Activated CD8-positive, alpha-beta memory T cell treated with anti-CD3 and anti-CD28 coated beads, Interleukin-2, amount 50 U/mL, for 48 hours (primary cell): ENCODE data around the gene TOMM7.
"Not testable (repeated sequence)": the region's sequence is repeated elsewhere in the genome, so short reads cannot be mapped to it uniquely, and the experiment has no call there.

Source experiments
- DNase-seq: peaks from one replicate; pipeline ENCODE4 v3.0.0-alpha.2; 2020

Gene TOMM7

GRCh38 chr7:22814261-22815208 lies 8.1 kb downstream of the TOMM7 start:
- DNase-seq = no peak

GRCh38 chr7:22812353-22812752 lies 10.3 kb downstream of the TOMM7 start:
- no peak for DNase-seq

GRCh38 chr7:22811746-22812280 lies 10.8 kb downstream of the TOMM7 start:
- no peak for DNase-seq

GRCh38 chr7:22810843-22811242 lies 11.8 kb downstream of the TOMM7 start:
- no peak for DNase-seq

- no peak for DNase-seq
Observed at GRCh38 chr7:22809902-22810642, 12.6 kb downstream of the TOMM7 start.

- no peak for DNase-seq
Observed at GRCh38 chr7:22808140-22808539, 14.5 kb downstream of the TOMM7 start.

- no peak for DNase-seq
Observed at GRCh38 chr7:22806752-22807151, 15.9 kb downstream of the TOMM7 start.

GRCh38 chr7:22805227-22805626 lies 17.4 kb downstream of the TOMM7 start:
- no peak for DNase-seq

GRCh38 chr7:22802831-22803230 lies 19.8 kb downstream of the TOMM7 start:
- DNase-seq = not testable (repeated sequence)

- no peak for DNase-seq
Observed at GRCh38 chr7:22802426-22802825, 20.2 kb downstream of the TOMM7 start.

- no peak for DNase-seq
Observed at GRCh38 chr7:22801912-22802311, 20.7 kb downstream of the TOMM7 start.

- no peak for DNase-seq
Observed at GRCh38 chr7:22799633-22800032, 23.0 kb downstream of the TOMM7 start.

- DNase-seq = no peak
Observed at GRCh38 chr7:22793593-22794462, 28.8 kb downstream of the TOMM7 start.

- DNase-seq = no peak
Observed at GRCh38 chr7:22791204-22792158, 31.2 kb downstream of the TOMM7 start.

GRCh38 chr7:22790640-22791039 lies 32.0 kb downstream of the TOMM7 start:
- DNase-seq = not testable (repeated sequence)

- no peak for DNase-seq
Observed at GRCh38 chr7:22787951-22788350, 34.7 kb downstream of the TOMM7 start.

GRCh38 chr7:22786290-22786932 lies 36.2 kb downstream of the TOMM7 start:
- DNase-seq = no peak

GRCh38 chr7:22784346-22784745 lies 38.3 kb downstream of the TOMM7 start:
- no peak for DNase-seq

- DNase-seq = no peak
Observed at GRCh38 chr7:22783421-22783820, 39.2 kb downstream of the TOMM7 start.

GRCh38 chr7:22782616-22783232 lies 39.9 kb downstream of the TOMM7 start:
- peak; percentile 87 for DNase-seq
